ENCODE data around the gene PCDH9.

The PCDH9 gene

DNA sequence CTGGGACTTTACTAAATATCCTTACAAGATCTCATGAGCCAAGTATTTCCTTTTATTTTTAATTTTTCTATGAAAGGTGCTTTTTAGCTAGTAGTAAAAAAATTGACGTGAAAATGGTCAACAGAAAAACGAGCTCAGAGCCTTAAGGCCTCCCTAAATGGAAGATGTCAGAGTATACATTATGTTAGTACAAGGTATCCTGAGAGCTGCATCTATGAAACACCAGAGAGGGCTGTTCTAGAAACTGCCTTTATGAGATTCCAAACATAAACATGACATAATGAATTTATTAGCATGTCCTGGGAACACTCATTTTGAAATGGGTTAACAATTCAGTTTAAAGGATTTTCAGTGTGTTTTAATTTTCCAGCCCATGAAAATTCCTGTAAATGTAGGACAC is 146.6 kb downstream of the PCDH9 start:
- Histone ChIP-seq H3K27ac (ENCODE audit: low read length) (no peak overlapping the region), H3K27me3 (ENCODE audit: low read depth, low read length) (no peaks in the 10 kb centered on the region), H2AFZ (ENCODE audit: low read depth, low read length) (no peak overlapping the region), H3K79me2 (ENCODE audit: low read length) (no peaks in the 10 kb centered on the region), H3K4me1 (ENCODE audit: low read length) (peaks cover 4% of the 10 kb centered on the region), H4K20me1 (ENCODE audit: insufficient read depth, low read length) (no peaks in the 10 kb centered on the region), H3K9ac (ENCODE audit: low read length) (no peak overlapping the region), H3K4me2 (ENCODE audit: low read length) (no peak overlapping the region), H3K4me3 (ENCODE audit: low read length) (no peak overlapping the region), H3K9me3 (ENCODE audit: insufficient read depth, low read length) (no peaks in the 10 kb centered on the region), H3K36me3 (replicated peaks; ENCODE audit: low read depth, low read length) (no peaks in the 10 kb centered on the region)
- no peak for TF ChIP-seq EZH2phosphoT487 (IDR thresholded peaks at IDR 0.05; ENCODE audit: low read depth)
- TF ChIP-seq, protein P1, sequence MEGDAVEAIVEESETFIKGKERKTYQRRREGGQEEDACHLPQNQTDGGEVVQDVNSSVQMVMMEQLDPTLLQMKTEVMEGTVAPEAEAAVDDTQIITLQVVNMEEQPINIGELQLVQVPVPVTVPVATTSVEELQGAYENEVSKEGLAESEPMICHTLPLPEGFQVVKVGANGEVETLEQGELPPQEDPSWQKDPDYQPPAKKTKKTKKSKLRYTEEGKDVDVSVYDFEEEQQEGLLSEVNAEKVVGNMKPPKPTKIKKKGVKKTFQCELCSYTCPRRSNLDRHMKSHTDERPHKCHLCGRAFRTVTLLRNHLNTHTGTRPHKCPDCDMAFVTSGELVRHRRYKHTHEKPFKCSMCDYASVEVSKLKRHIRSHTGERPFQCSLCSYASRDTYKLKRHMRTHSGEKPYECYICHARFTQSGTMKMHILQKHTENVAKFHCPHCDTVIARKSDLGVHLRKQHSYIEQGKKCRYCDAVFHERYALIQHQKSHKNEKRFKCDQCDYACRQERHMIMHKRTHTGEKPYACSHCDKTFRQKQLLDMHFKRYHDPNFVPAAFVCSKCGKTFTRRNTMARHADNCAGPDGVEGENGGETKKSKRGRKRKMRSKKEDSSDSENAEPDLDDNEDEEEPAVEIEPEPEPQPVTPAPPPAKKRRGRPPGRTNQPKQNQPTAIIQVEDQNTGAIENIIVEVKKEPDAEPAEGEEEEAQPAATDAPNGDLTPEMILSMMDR (IDR thresholded peaks at IDR 0.05; ENCODE audit: low read depth, low read length) = no peak

DNA sequence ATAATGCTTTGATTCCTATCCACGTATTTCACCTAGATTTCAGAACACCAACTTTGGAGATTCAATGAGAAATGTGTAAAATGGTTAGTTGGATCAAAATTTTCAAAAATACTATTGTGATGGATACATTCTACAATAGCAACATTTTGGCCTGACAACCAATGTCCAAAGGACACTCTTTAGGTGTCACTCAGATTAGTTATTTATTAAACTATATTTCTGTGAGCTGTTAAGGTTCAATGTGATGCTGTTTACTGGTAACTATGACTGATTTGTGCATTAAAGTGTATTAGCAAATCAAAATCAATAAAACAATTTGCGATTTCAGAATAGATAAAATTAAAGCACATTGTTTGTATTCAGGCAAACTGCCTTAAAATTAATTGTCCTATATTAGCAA is 149.8 kb downstream of the PCDH9 start:
- no peaks in the 10 kb centered on the region for H4K20me1 ChIP-seq (ENCODE audit: insufficient read depth, low read length)
- peaks cover 19% of the 10 kb centered on the region for H3K4me1 ChIP-seq (ENCODE audit: low read length)
- no peaks in the 10 kb centered on the region for H3K36me3 ChIP-seq (replicated peaks; ENCODE audit: low read depth, low read length)
- no peaks in the 10 kb centered on the region for H3K79me2 ChIP-seq (ENCODE audit: low read length)
- no peaks in the 10 kb centered on the region for H3K27me3 ChIP-seq (ENCODE audit: low read depth, low read length)
- H3K9me3 ChIP-seq (ENCODE audit: insufficient read depth, low read length) = no peaks in the 10 kb centered on the region
- H3K4me3 ChIP-seq (ENCODE audit: low read length) = no peak overlapping the region
- H3K4me2 ChIP-seq (ENCODE audit: low read length) = no peak overlapping the region
- no peak overlapping the region for H2AFZ ChIP-seq (ENCODE audit: low read depth, low read length)
- TF ChIP-seq EZH2phosphoT487 (IDR thresholded peaks at IDR 0.05; ENCODE audit: low read depth) = no peak
- TF ChIP-seq, protein P1 (IDR thresholded peaks at IDR 0.05; ENCODE audit: low read depth, low read length) = no peak
- no peak overlapping the region for H3K27ac ChIP-seq (ENCODE audit: low read length)
- no peak overlapping the region for H3K9ac ChIP-seq (ENCODE audit: low read length)

DNA sequence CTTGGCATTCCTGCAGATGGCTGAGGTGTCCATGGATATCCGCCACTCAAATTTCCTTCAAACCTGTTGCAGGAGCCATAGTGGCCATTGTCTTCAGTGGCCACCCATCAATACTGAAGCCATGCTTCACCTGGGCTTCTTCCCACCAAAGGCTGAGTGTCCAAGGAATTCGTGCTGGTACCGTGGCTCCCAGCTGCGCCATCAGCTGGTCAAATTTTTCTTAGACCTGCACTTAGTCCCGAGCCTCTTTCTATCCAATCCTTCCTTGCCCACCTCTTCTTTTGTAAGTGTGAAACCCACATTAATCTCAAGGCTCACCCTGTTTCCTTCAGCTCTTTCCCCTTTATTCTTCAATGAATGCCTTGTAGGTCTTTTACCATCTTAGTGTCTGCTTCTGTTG is 152.1 kb downstream of the PCDH9 start:
- H3K36me3 ChIP-seq (replicated peaks; ENCODE audit: low read depth, low read length) = no peaks in the 10 kb centered on the region
- H3K27ac ChIP-seq (ENCODE audit: low read length) = no peak overlapping the region
- H3K4me2 ChIP-seq (ENCODE audit: low read length) = no peak overlapping the region
- H3K27me3 ChIP-seq (ENCODE audit: low read depth, low read length) = no peaks in the 10 kb centered on the region
- H3K4me3 ChIP-seq (ENCODE audit: low read length) = no peak overlapping the region
- no peaks in the 10 kb centered on the region for H3K79me2 ChIP-seq (ENCODE audit: low read length)
- no peak for TF ChIP-seq EZH2phosphoT487 (IDR thresholded peaks at IDR 0.05; ENCODE audit: low read depth)
- TF ChIP-seq, protein P1 (IDR thresholded peaks at IDR 0.05; ENCODE audit: low read depth, low read length) = no peak
- no peak overlapping the region for H3K9ac ChIP-seq (ENCODE audit: low read length)
- no peaks in the 10 kb centered on the region for H4K20me1 ChIP-seq (ENCODE audit: insufficient read depth, low read length)
- no peak overlapping the region for H2AFZ ChIP-seq (ENCODE audit: low read depth, low read length)
- H3K9me3 ChIP-seq (ENCODE audit: insufficient read depth, low read length) = no peaks in the 10 kb centered on the region
- peaks cover 19% of the 10 kb centered on the region for H3K4me1 ChIP-seq (ENCODE audit: low read length)

DNA sequence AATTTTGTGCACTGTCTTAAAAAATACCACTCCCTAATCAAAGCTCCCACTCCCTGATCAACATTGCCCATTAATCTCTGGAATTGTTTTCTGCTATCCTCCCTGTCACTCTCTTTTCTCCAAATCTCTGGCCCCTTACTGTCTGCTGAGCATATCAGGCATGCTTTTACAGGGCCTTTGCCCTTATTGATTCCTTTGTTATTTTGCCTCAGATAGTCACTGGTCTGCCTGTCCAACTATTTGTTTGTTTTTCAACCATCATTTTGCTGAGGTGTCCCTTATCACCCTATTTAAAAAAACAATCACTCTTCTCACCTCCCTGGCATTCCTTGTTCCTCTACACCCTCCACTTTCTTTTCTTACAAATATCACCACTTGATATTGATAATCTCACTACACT is 153.0 kb downstream of the PCDH9 start:
- no peak overlapping the region for H3K9ac ChIP-seq (ENCODE audit: low read length)
- H2AFZ ChIP-seq (ENCODE audit: low read depth, low read length) = no peak overlapping the region
- no peaks in the 10 kb centered on the region for H3K36me3 ChIP-seq (replicated peaks; ENCODE audit: low read depth, low read length)
- no peaks in the 10 kb centered on the region for H3K9me3 ChIP-seq (ENCODE audit: insufficient read depth, low read length)
- H3K27me3 ChIP-seq (ENCODE audit: low read depth, low read length) = no peaks in the 10 kb centered on the region
- no peak for TF ChIP-seq EZH2phosphoT487 (IDR thresholded peaks at IDR 0.05; ENCODE audit: low read depth)
- TF ChIP-seq, protein P1 (IDR thresholded peaks at IDR 0.05; ENCODE audit: low read depth, low read length) = no peak
- H3K4me1 ChIP-seq (ENCODE audit: low read length) = peaks cover 19% of the 10 kb centered on the region
- no peak overlapping the region for H3K27ac ChIP-seq (ENCODE audit: low read length)
- H4K20me1 ChIP-seq (ENCODE audit: insufficient read depth, low read length) = no peaks in the 10 kb centered on the region
- H3K4me2 ChIP-seq (ENCODE audit: low read length) = peak overlapping the region; percentile 38; the same call in 1 of the 2 replicates
- no peaks in the 10 kb centered on the region for H3K79me2 ChIP-seq (ENCODE audit: low read length)
- H3K4me3 ChIP-seq (ENCODE audit: low read length) = no peak overlapping the region

Data from OCI-LY3 (cell line).